HL-60 (cell line): ENCODE data around the gene IMMP2L.

Experiments
- CTCF ChIP-seq: IDR thresholded peaks from one replicate; pipeline ENCODE4 v1.5.1; 2011; ENCODE audit warnings: low read length, control low read depth, inconsistent platforms; ENCODE audit not compliant: insufficient read depth
- POLR2AphosphoS5 ChIP-seq: IDR thresholded peaks from 2 replicates; pipeline ENCODE4 v1.6.1; 2012; ENCODE audit warnings: low read depth
- TF ChIP-seq, protein P1 (sequence below): IDR thresholded peaks from 2 replicates; pipeline ENCODE4 v1.6.1; 2012; ENCODE audit warnings: low read depth; ENCODE audit not compliant: insufficient replicate concordance

- TF ChIP-seq CTCF (no peak), POLR2AphosphoS5 (no peak)
- TF ChIP-seq, protein P1, sequence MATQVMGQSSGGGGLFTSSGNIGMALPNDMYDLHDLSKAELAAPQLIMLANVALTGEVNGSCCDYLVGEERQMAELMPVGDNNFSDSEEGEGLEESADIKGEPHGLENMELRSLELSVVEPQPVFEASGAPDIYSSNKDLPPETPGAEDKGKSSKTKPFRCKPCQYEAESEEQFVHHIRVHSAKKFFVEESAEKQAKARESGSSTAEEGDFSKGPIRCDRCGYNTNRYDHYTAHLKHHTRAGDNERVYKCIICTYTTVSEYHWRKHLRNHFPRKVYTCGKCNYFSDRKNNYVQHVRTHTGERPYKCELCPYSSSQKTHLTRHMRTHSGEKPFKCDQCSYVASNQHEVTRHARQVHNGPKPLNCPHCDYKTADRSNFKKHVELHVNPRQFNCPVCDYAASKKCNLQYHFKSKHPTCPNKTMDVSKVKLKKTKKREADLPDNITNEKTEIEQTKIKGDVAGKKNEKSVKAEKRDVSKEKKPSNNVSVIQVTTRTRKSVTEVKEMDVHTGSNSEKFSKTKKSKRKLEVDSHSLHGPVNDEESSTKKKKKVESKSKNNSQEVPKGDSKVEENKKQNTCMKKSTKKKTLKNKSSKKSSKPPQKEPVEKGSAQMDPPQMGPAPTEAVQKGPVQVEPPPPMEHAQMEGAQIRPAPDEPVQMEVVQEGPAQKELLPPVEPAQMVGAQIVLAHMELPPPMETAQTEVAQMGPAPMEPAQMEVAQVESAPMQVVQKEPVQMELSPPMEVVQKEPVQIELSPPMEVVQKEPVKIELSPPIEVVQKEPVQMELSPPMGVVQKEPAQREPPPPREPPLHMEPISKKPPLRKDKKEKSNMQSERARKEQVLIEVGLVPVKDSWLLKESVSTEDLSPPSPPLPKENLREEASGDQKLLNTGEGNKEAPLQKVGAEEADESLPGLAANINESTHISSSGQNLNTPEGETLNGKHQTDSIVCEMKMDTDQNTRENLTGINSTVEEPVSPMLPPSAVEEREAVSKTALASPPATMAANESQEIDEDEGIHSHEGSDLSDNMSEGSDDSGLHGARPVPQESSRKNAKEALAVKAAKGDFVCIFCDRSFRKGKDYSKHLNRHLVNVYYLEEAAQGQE, result no peak
These were observed 216.1 kb downstream of the IMMP2L start for GRCh38 chr7:111346219-111346618.
